ACC112 (cell line): Measurements from ENCODE around the gene PRR12.
"Not testable (repeated sequence)": the region's sequence is repeated elsewhere in the genome, so short reads cannot be mapped to it uniquely, and the experiment has no call there.

Source experiments
- H2AFZ ChIP-seq: fragments of 200-600 bp; sonication (generic); one replicate; pipeline ENCODE4 v1.6.0; 2017; ENCODE audit warnings: antibody characterized with exemption, low read length; ENCODE audit not compliant: unreplicated experiment
- H3K27ac ChIP-seq: fragments of 200-600 bp; sonication (generic); 2 replicates; pipeline ENCODE4 v1.5.1; 2014; ENCODE audit warnings: low read depth, mild to moderate bottlenecking, antibody characterized with exemption, low read length, moderate library complexity
- H3K27me3 ChIP-seq: fragments of 200-600 bp; sonication (generic); 2 replicates; pipeline ENCODE4 v1.6.1; 2014; ENCODE audit warnings: mild to moderate bottlenecking, antibody characterized with exemption, low read length, moderate library complexity, mixed read lengths; ENCODE audit not compliant: insufficient read depth
- H3K36me3 ChIP-seq: fragments of 200-600 bp; sonication (generic); 2 replicates; pipeline ENCODE4 v1.6.1; 2016; ENCODE audit warnings: mild to moderate bottlenecking, antibody characterized with exemption, low read length, moderate library complexity, mixed read lengths; ENCODE audit not compliant: insufficient read depth
- H3K4me1 ChIP-seq: fragments of 200-600 bp; sonication (generic); one replicate; pipeline ENCODE4 v1.6.1; 2016; ENCODE audit warnings: low read length, mixed read lengths; ENCODE audit not compliant: insufficient read depth, unreplicated experiment, control insufficient read depth
- H3K4me3 ChIP-seq: fragments of 200-600 bp; sonication (generic); 2 replicates; pipeline ENCODE4 v1.5.1; 2014; ENCODE audit warnings: mild to moderate bottlenecking, low read depth, low read length
- H3K79me2 ChIP-seq: fragments of 200-600 bp; sonication (generic); one replicate; pipeline ENCODE4 v1.6.0; 2016; ENCODE audit warnings: low read length; ENCODE audit not compliant: control insufficient read depth, unreplicated experiment, insufficient read depth

PRR12 gene

GRCh38 chr19:49602806-49603205 lies 11.8 kb downstream of the PRR12 start:
- Histone ChIP-seq H3K27ac (no peak overlapping the region), H3K79me2 (peaks cover 13% of the 10 kb centered on the region), H3K4me3 (no peak overlapping the region), H3K27me3 (no peaks in the 10 kb centered on the region), H3K36me3 (peaks cover 4% of the 10 kb centered on the region; the same call in 1 of the 2 replicates), H3K4me1 (no peaks in the 10 kb centered on the region), H2AFZ (no peak overlapping the region)

DNA sequence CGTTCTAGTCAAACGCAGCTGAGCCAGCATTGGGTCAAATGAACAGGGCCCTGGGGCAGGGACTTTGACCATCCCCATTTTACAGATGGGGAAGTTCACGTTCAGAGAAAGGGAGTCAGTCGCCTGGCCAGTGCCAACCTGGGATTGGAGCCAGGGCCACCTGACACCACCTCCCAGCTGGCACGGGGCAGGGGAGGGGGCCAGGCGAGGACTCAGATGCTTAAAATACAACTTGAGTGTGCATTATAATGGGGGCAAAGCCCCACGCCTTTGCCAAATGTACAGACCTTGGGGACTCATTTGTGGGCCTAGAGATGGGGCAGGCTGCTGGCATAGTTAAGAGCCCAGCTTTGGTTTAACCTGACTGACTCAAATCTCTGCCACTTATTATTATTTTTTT lies 14.6 kb downstream of the PRR12 start:
- Histone ChIP-seq H3K4me3 (no peak overlapping the region), H2AFZ (no peak overlapping the region), H3K36me3 (peaks cover 4% of the 10 kb centered on the region; the same call in 1 of the 2 replicates), H3K79me2 (peaks cover 13% of the 10 kb centered on the region), H3K27ac (no peak overlapping the region), H3K27me3 (no peaks in the 10 kb centered on the region), H3K4me1 (no peaks in the 10 kb centered on the region)

GRCh38 chr19:49609499-49610092 lies 18.6 kb downstream of the PRR12 start:
- Histone ChIP-seq H3K27me3 (no peaks in the 10 kb centered on the region), H3K4me1 (peaks cover 23% of the 10 kb centered on the region), H3K79me2 (peaks cover 7% of the 10 kb centered on the region), H3K27ac (no peak overlapping the region), H3K4me3 (no peak overlapping the region), H3K36me3 (no peaks in the 10 kb centered on the region), H2AFZ (no peak overlapping the region)

- Histone ChIP-seq H3K4me1 (peaks cover 28% of the 10 kb centered on the region), H3K27ac (peak overlapping the region; percentile 91), H3K79me2 (peaks cover 5% of the 10 kb centered on the region), H3K4me3 (peak overlapping the region; percentile 16; the same call in 1 of the 2 replicates), H3K36me3 (no peaks in the 10 kb centered on the region; the same call in 1 of the 2 replicates), H2AFZ (no peak overlapping the region), H3K27me3 (no peaks in the 10 kb centered on the region)
These were observed 22.4 kb downstream of the PRR12 start for GRCh38 chr19:49613374-49613773.

DNA sequence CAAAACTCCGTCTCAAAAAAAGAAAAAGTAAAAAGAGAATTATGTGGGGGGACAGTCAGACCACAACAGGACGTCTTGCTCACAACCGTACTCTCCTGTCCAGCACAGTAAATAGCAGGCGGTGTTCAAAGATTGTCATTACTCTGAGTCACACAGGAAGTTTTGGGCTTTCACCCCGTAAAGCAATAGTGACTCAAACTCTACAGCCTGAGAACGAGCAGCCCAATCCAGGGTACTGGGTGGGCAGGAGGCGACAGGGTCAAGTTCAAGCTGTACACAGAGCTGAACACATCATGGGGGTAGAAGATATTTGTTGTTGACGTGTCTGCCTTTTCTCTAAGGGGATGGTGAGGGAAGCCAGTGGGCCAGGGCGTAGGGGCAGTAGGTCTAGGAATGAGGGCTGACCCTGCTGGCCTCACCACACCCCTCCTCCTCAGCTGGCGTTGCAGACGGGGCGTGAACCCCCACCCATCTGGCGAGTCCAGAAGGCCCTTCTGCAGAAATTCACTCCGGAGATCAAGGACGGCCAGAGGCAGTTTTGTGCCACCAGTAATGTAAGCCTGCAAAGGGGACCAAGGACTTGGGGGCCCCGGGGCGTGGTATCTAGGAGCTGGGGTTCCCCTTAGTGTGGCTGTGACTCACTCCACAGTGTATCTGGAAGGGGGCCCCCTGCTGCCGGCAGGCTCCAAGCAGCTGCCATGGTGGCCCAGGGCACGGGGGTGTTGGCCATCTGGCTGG lies 23.3 kb downstream of the PRR12 start:
- Histone ChIP-seq H3K27ac (peak overlapping the region; percentile 91), H3K36me3 (no peaks in the 10 kb centered on the region; the same call in 1 of the 2 replicates), H3K79me2 (peaks cover 5% of the 10 kb centered on the region), H3K4me1 (peaks cover 28% of the 10 kb centered on the region), H3K4me3 (peak overlapping the region; percentile 47), H3K27me3 (no peaks in the 10 kb centered on the region), H2AFZ (no peak overlapping the region)

DNA sequence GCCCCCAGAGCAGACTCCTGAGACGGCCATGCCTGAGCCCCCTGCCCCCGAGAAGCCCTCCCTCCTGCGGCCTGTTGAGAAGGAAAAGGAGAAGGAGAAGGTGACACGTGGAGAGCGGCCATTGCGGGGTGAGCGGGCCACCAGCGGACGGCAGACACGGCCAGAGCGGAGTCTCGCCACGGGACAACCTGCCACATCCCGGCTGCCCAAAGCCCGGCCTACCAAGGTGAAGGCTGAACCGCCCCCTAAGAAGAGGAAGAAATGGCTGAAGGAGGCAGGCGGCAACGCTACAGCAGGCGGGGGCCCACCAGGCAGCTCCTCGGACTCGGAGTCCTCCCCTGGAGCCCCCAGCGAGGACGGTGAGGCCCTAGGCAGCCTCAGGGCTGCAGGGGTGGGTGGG lies 24.9 kb downstream of the PRR12 start:
- Histone ChIP-seq H2AFZ (no peak overlapping the region), H3K27me3 (no peaks in the 10 kb centered on the region), H3K27ac (no peak overlapping the region), H3K36me3 (no peaks in the 10 kb centered on the region; the same call in 1 of the 2 replicates), H3K4me3 (no peak overlapping the region), H3K4me1 (peaks cover 28% of the 10 kb centered on the region), H3K79me2 (peaks cover 5% of the 10 kb centered on the region)

DNA sequence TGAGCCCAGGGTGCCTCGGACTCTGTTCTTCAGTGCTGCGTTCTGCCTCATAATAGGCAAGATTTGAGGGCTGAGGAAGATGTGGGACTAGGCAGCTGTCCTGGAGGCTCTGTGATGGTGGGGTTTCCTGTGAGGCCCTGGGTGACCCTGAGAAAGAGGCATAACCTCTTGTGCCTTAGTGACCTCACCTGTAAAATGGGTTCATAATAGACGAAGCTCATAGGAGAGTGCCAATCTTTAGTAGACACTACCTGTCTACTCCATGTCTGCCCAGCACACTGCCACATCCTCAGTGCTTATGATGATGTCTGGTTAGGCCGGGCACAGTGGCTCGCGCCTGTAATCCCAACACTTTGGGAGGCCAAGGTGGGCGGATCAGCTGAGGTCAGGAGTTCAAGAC lies 25.6 kb downstream of the PRR12 start:
- Histone ChIP-seq H2AFZ (no peak overlapping the region), H3K27me3 (no peaks in the 10 kb centered on the region), H3K4me1 (peaks cover 28% of the 10 kb centered on the region), H3K4me3 (no peak overlapping the region), H3K36me3 (no peaks in the 10 kb centered on the region; the same call in 1 of the 2 replicates), H3K79me2 (peaks cover 5% of the 10 kb centered on the region), H3K27ac (no peak overlapping the region)

DNA sequence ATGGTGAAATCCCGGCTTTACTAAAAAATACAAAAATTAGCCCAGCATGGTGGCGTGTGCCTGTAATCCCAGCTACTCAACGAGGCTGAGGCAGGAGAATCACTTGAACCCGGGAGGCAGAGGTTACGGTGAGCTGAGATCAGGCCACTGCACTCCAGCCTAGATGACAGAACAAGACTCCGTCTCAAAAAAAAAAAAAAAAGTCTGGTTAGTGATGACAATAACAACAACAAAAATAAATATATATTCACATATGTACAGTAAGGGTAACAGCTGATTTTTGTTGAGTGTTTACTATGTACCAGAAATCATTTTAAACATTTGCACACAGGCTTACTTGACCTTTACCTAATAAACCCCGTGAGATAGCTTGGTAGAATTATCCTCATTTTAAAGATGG lies 26.0 kb downstream of the PRR12 start:
- Histone ChIP-seq H3K27me3 (no peaks in the 10 kb centered on the region), H3K36me3 (no peaks in the 10 kb centered on the region; the same call in 1 of the 2 replicates), H3K27ac (no peak overlapping the region), H3K79me2 (peaks cover 5% of the 10 kb centered on the region), H3K4me1 (peaks cover 28% of the 10 kb centered on the region), H2AFZ (no peak overlapping the region), H3K4me3 (no peak overlapping the region)

DNA sequence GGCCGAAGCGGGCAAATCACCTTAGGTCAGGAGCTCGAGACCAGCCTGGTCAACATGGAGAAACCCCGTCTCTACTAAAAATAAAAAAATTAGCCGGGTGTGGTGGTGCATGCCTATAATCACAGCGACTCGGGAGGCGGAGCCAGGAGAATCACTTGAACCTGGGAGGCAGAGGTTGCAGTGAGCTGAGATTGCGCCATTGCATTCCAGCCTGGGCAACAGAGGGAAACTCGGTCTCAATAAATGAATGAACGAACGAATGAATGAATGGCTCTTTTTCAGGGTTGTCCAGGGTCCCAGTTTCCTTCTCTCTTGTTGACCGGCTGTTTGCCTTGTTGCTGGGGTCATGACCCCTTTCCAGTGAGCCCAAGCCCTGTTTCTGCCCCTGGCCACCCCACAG lies 26.9 kb downstream of the PRR12 start:
- not testable (repeated sequence) for H3K27me3 ChIP-seq, H2AFZ ChIP-seq, H3K27ac ChIP-seq, H3K4me3 ChIP-seq, H3K79me2 ChIP-seq, H3K36me3 ChIP-seq
- peaks cover 21% of the 10 kb centered on the region for H3K4me1 ChIP-seq

DNA sequence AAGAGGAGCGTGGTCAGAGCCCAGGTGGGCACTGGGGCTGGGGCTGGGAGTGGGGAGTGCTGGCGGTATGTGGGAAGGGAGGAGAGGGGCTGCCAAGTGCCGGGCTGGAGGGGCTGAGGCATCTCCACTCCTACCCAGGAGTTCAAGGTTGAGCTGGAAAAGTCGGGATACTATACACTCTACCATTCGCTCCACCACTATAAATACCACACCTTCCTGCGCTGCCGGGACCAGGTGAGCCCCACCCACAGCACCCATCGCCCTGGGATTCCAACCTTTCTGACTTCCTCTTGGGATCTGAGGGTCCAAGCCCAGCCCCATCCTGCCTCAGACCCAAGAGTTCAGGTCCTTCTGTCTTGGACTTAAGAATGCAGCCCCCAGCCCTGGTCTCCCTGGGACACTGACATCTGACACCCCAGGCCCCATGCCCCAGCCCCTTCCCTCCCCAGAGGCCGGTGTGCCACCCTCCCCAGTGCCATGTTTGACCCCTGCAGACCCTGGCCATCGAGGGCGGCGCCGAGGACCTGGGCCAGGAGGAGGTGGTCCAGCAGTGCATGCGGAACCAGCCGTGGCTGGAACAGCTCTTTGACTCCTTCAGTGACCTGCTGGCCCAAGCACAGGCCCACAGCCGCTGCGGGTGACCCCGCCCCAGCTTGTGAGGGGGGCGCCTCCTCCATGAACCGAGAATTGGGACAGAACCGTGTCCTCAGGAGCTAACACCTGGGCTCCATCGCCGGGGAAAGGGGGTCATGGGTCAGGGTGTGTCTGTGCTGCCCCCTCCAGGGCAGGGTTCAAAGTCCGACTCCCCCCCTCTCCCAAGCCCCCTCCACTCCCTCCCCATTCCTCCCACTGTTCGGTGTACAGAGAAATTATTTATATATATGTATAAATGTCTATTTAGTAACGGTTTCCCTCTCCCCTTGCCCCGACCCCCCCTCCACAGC lies 34.3 kb downstream of the PRR12 start:
- no peaks in the 10 kb centered on the region for H3K36me3 ChIP-seq
- no peak overlapping the region for H2AFZ ChIP-seq
- no peak overlapping the region for H3K4me3 ChIP-seq
- H3K79me2 ChIP-seq: no peaks in the 10 kb centered on the region
- no peak overlapping the region for H3K27ac ChIP-seq
- H3K4me1 ChIP-seq: no peaks in the 10 kb centered on the region
- H3K27me3 ChIP-seq: no peaks in the 10 kb centered on the region
